ENCODE measurements around the gene OTC.

The OTC gene

GRCh38 chrX:38352362-38352761, at the start of gene OTC:
OTC (plus strand) TSS chrX:38352604; CDS start chrX:38352697, 93 bp downstream.
- no peak for DNase-seq

- no peak for DNase-seq
Observed at GRCh38 chrX:38304010-38304409, 48.4 kb upstream of the OTC start.

- DNase-seq, result no peak
Observed at GRCh38 chrX:38305971-38306370, 46.4 kb upstream of the OTC start.

DNA sequence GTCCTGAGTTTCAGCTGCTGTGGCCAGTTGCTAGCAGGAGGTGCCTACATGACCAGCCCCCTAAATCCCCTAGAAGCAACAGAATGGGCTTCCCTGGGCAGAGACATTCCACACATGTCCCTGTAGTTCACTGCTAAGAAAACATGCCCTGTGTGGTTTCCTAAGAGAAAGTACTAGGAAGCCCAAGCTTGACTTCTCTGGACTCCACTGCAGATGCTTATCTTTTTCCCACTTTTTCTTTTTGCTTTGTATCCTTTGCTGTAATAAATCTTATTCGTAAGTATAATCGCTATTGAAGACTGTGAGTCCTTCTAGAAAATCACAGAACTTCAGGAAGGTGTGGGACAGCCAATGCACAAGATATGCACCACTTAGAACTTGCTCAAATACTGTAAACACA, 40.7 kb upstream of the OTC start:
- DNase-seq, result no peak

- DNase-seq, result no peak
Observed at GRCh38 chrX:38312436-38312835, 40.0 kb upstream of the OTC start.

DNA sequence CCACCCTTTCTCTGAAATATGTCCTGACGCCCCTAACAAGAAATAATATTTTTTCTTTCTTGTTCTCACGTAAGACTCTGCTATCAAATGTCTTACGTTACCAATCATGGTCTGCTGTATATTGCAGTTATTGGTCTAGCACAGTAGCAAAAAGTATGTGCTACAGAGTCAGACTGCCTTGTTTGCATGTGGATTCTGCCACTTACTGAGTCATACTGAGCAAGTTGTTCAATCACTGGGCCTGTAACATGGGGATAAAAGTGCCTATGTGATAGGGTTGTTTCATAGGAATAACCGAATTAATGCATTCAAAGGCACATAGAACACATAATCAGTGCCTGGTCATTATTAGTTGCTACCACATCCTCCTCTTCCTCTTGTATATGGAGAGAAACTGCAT, 39.2 kb upstream of the OTC start:
- DNase-seq, result no peak

DNA sequence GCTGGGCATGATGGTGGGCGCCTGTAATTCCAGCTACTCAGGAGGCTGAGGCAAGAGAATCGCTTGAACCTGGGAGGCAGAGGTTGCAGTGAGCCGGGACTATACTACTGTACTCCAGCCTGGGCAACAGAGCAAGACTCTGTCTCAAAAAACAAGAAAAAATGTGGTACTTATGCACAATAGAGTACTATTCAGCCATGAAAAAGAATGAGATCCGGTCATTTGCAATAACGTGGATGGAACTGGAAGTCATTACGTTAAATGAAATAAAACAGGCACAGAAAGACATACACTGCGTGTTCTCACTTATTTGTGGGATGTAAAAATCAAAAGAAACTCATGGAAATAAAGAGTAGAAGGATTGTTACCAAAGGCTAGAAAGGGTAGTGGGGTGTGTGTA, 37.2 kb upstream of the OTC start:
- no peak for DNase-seq

GRCh38 chrX:38318196-38318595, 34.2 kb upstream of the OTC start:
- DNase-seq, result no peak

- no peak for DNase-seq
Observed at GRCh38 chrX:38318606-38319005, 33.8 kb upstream of the OTC start.

DNA sequence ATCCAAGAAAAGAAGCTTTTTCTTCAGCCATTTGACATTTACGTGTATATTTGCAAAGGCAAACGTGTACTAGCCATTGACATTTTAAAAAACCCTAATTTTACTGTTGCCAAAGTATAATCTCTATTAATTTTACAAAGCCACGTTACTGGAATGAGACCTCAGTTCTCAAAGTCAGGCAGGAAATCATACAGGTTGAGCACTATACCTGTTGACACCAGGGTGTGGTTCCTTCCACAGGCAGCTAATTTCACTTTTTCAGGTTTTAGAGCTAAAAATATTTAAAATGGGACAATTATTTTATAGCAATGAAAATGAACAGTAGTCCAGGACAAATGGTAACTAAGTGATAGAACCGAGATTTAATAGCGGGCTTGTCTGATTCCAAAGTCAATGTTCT, 31.6 kb upstream of the OTC start:
- DNase-seq, result no peak

- DNase-seq, result no peak
Observed at GRCh38 chrX:38326086-38326485, 26.3 kb upstream of the OTC start.

DNA sequence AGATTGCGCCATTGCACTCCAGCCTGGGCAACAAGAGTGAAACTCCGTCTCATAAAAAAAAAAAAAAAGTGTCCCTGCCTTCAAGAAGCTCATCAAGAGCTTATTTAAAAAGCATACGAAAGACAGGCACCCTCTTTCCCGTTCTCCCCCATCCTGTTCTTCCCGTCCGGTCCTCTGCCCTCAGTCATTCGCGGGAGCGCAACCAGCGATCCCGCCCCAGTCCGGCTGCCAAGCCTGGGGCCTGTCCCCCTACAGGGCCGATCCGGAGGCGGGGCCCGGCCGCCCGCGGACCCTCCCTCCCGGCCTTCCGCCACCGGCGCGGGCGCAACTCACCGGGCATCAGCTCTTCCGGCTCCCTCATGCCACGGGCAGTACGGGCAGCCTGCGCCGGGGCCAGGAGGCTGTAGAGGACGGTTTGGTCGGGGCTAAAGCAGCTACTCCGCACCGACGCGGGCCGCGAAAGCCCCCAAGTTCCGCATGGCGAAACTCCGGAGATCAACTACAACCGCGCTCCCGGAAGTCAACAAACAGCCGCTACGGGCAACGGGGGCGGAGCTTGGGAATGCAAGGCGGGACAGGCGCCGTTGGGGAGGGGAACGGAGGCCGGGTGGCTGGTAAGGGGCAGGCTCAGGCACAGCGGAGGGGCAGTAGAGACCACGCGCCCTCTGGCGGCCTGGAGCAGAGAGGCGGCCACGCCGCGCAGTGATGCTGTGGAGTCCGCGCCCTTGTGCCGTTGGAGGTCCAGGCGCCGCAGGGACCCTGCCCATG, 25.2 kb upstream of the OTC start, which contains the start of gene RPGR:
Gene RPGR, minus strand, starts transcription at position 503 of the 768 bp plus-strand sequence. Its CDS starts 142 bp downstream, at position 361.
- DNase-seq, result peak; percentile 88

DNA sequence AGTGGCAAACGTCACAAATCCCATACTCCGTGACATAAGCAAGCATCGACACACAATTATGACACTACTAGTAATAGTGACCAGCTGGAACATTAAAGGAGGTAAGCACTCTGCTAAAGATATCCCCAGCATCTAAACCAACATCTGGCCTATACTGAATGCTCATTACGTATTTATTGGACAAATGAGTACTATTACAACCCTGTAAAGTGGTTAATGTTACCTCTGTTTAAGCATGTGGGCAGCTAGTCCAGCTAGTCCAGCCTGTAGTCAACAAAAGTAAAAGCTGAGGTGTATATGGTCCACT, 24.7 kb upstream of the OTC start:
- no peak for DNase-seq

- DNase-seq, result no peak
Observed at GRCh38 chrX:38332505-38332904, 19.9 kb upstream of the OTC start.

DNA sequence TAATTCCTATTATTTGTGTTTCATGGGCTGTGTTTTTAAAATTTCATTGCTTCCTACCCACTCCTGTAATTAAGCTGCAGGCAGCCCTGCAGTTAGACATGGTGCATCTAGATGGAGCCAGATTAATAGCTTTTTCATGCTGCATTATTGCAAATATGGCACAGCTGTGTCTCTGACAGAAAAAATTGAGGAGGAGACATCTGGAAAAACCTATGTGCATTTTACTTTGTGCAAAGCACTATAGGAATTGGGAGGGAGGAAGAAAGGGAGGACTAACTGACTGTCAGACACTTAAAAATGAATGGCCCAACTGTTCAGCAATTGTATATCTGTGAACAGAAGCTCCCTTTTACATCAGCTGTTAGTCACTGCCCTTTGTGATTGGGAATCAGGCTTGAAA, 17.0 kb upstream of the OTC start:
- DNase-seq, result no peak

GRCh38 chrX:38336538-38337240, 15.7 kb upstream of the OTC start:
- no peak for DNase-seq

DNA sequence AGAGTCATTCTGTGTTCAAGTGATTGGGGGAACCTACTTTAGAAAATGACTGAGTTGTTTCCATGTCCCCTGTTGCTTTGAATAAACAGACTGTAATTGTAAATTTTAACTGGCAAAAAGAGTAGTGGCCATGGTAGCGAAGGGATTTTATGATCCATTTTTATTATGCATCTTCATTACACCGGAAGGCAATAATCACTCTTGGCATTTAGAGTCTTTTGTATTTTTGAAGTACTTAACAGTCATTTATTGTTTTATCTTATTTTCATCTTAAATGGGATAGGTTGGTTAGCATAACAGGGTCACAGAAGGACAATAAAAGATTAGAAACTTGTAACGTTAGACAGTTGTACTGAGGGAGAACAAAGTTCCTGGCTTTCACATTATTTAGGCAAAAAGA, 11.0 kb upstream of the OTC start:
- no peak for DNase-seq

DNA sequence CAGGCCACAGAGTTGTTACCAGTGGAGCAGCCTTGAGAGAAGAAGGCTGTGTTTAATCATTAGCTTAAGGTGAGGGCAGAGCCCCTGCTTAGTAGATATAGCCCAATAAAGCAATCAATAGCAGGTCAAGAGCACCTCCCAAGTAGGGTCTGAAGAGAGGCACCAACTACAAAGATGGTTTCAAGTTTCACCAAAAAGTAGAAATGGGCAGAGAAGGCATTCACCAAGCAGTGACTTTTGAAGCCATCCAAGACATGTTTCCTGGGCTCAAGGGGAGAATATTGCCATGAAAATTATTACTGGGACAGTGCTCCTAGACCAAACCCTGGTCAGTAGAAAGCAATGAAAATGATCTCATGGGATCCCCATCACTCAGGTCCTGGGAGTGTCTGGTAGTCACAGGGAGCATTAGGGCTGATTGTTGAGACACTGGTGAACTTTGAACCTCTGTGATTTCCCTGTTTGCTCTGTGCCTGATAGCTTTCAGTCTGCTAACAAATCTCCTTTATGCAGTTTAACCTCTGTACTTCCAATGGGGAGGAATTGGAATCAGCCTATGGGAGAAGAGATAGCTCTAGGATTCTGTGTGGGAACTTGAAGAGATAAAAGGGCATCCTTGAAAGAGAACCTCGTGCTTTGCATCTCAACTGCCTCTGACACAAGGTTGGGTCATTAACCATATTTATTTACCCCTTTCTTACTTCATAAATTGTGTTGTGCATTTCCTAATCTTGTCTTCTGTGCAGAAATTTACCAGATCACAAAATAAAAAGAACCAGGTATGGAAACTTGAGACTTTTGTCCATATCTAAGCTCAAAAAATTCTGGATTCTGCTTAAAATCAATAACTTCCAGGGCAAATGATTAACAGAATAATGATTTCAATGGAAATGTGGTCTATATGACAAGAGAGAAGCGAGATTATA, 9.3 kb upstream of the OTC start:
- DNase-seq, result no peak

DNA sequence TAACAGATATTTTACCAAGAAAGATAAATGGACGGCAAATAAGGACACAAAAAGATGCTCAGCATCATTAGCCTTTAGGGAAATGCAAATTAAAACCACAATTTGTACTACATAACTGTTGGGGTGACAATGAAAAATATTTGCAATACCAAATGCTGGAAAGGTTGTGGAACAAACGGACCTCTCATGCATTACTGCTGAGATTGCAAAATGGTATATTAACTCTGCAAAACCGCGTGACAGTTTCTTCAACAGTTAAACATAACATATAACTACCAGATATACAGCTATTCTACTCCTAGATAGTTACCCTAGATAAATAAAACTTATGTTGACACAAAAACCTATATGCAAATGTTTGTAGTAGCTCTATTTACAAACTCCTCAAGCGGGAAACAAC, 6.3 kb upstream of the OTC start:
- no peak for DNase-seq

DNA sequence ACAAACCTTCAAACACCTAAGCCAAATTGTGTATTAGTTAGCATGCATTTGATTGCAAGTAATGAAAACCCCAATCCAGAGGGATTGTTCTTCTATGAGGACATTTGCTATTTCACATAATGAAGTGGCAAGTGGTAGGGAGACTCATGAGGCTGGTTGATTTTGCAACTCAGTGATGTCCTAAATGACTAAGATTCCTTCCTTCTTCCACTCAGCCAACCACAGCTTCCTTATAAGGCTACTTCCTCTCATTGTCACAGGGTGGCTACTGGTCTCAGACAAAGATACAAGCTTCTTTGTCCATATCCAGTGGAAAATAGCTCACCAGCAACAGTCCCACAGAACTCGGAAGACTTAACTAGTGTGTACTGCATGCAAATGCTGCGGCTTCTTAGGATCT, 5.3 kb upstream of the OTC start:
- no peak for DNase-seq

GRCh38 chrX:38351346-38351745, 1.1 kb upstream of the OTC start:
- DNase-seq, result no peak

GRCh38 chrX:38356401-38356800, 4.0 kb downstream of the OTC start:
- no peak for DNase-seq

All from activated gamma-delta T cell treated with Interleukin-2 at 50 U/mL for 16 hours (primary cell).